Ishikawa (cell line): ENCODE measurements around the gene MTMR1.

Source experiments
- CEBPB ChIP-seq: IDR thresholded peaks from 2 replicates; pipeline ENCODE4 v1.6.1; 2012
- CREB1 ChIP-seq: IDR thresholded peaks from 2 replicates; pipeline ENCODE4 v1.6.1; 2012; ENCODE audit warnings: low read depth
- EGR1 ChIP-seq: IDR thresholded peaks from 2 replicates; pipeline ENCODE4 v1.6.1; 2012
- EP300 ChIP-seq: IDR thresholded peaks from 2 replicates; pipeline ENCODE4 v1.6.1; 2012; ENCODE audit warnings: borderline replicate concordance
- FOXM1 ChIP-seq: IDR thresholded peaks from 2 replicates; pipeline ENCODE4 v1.6.1; 2012; ENCODE audit warnings: low read depth, borderline replicate concordance
- NFIC ChIP-seq: IDR thresholded peaks from 2 replicates; pipeline ENCODE4 v1.6.1; 2012
- RAD21 ChIP-seq: IDR thresholded peaks from 2 replicates; pipeline ENCODE4 v1.6.1; 2012; ENCODE audit warnings: low read depth
- TAF1 ChIP-seq: IDR thresholded peaks from 2 replicates; pipeline ENCODE4 v1.6.1; 2012; ENCODE audit warnings: low read depth, mild to moderate bottlenecking
- TCF12 ChIP-seq: IDR thresholded peaks from 2 replicates; pipeline ENCODE4 v1.6.1; 2012; ENCODE audit warnings: low read depth
- TEAD4 ChIP-seq: IDR thresholded peaks from 2 replicates; pipeline ENCODE4 v1.6.1; 2012
- USF1 ChIP-seq: IDR thresholded peaks from 2 replicates; pipeline ENCODE4 v1.6.1; 2012
- YY1 ChIP-seq: IDR thresholded peaks from 2 replicates; pipeline ENCODE4 v1.6.1; 2012; ENCODE audit warnings: low read depth
- ZBTB7A ChIP-seq: IDR thresholded peaks from 2 replicates; pipeline ENCODE4 v1.6.1; 2012; ENCODE audit warnings: low read depth
- TF ChIP-seq, protein P1 (sequence below): IDR thresholded peaks from 2 replicates; pipeline ENCODE4 v1.6.1; 2012; ENCODE audit warnings: low read depth, mild to moderate bottlenecking
- TF ChIP-seq, protein P2 (sequence below): IDR thresholded peaks from 2 replicates; pipeline ENCODE4 v1.6.1; 2012

Gene MTMR1

GRCh38 chrX:150763303-150763797 is 70.2 kb downstream of the MTMR1 start:
- no peak for TF ChIP-seq ZBTB7A
- no peak for TF ChIP-seq RAD21
- no peak for TF ChIP-seq TCF12
- TF ChIP-seq CREB1, result no peak
- TF ChIP-seq YY1, result no peak
- TF ChIP-seq, protein P1, sequence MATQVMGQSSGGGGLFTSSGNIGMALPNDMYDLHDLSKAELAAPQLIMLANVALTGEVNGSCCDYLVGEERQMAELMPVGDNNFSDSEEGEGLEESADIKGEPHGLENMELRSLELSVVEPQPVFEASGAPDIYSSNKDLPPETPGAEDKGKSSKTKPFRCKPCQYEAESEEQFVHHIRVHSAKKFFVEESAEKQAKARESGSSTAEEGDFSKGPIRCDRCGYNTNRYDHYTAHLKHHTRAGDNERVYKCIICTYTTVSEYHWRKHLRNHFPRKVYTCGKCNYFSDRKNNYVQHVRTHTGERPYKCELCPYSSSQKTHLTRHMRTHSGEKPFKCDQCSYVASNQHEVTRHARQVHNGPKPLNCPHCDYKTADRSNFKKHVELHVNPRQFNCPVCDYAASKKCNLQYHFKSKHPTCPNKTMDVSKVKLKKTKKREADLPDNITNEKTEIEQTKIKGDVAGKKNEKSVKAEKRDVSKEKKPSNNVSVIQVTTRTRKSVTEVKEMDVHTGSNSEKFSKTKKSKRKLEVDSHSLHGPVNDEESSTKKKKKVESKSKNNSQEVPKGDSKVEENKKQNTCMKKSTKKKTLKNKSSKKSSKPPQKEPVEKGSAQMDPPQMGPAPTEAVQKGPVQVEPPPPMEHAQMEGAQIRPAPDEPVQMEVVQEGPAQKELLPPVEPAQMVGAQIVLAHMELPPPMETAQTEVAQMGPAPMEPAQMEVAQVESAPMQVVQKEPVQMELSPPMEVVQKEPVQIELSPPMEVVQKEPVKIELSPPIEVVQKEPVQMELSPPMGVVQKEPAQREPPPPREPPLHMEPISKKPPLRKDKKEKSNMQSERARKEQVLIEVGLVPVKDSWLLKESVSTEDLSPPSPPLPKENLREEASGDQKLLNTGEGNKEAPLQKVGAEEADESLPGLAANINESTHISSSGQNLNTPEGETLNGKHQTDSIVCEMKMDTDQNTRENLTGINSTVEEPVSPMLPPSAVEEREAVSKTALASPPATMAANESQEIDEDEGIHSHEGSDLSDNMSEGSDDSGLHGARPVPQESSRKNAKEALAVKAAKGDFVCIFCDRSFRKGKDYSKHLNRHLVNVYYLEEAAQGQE, result no peak
- TF ChIP-seq EGR1, result no peak
- no peak for TF ChIP-seq TAF1
- TF ChIP-seq EP300, result no peak
- TF ChIP-seq USF1, result no peak
- TF ChIP-seq CEBPB, result no peak
- no peak for TF ChIP-seq TEAD4

- TF ChIP-seq RAD21, result no peak
- no peak for TF ChIP-seq ZBTB7A
- no peak for TF ChIP-seq EP300
- TF ChIP-seq TAF1, result no peak
- TF ChIP-seq, protein P2, sequence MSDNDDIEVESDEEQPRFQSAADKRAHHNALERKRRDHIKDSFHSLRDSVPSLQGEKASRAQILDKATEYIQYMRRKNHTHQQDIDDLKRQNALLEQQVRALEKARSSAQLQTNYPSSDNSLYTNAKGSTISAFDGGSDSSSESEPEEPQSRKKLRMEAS, result no peak
- no peak for TF ChIP-seq USF1
- TF ChIP-seq, protein P1, result no peak
- TF ChIP-seq TEAD4, result no peak
- no peak for TF ChIP-seq FOXM1
These were observed 70.6 kb downstream of the MTMR1 start for GRCh38 chrX:150763810-150764209.

- TF ChIP-seq, protein P1, result no peak
- TF ChIP-seq USF1 (no peak), ZBTB7A (no peak), TAF1 (no peak), TCF12 (no peak), CEBPB (no peak), FOXM1 (no peak), EP300 (no peak)
These were observed 72.0 kb downstream of the MTMR1 start for GRCh38 chrX:150765237-150765636.

- no peak for TF ChIP-seq CREB1
- TF ChIP-seq FOXM1, result no peak
- TF ChIP-seq EP300, result no peak
- no peak for TF ChIP-seq TEAD4
- TF ChIP-seq, protein P2, result no peak
- TF ChIP-seq RAD21, result no peak
- no peak for TF ChIP-seq ZBTB7A
- no peak for TF ChIP-seq EGR1
- TF ChIP-seq, protein P1, result no peak
- TF ChIP-seq CEBPB, result no peak
- TF ChIP-seq TCF12, result no peak
- no peak for TF ChIP-seq YY1
- no peak for TF ChIP-seq USF1
- TF ChIP-seq NFIC, result no peak
- TF ChIP-seq TAF1, result no peak
These were observed 72.7 kb downstream of the MTMR1 start for GRCh38 chrX:150765782-150766350.
